Measurements from ENCODE around the gene C2orf69. TPM values are rescaled to one million over a fixed set of nuclear protein-coding genes. Genes with fewer than 3 reads are reported as not detected.

C2orf69 gene
- total and polyA plus RNA-seq, 2 of the 13 experiments (the other 11 are each of a cell fraction or from before 2014, with no cell fraction given): 4.8 to 19.3 TPM

DNA sequence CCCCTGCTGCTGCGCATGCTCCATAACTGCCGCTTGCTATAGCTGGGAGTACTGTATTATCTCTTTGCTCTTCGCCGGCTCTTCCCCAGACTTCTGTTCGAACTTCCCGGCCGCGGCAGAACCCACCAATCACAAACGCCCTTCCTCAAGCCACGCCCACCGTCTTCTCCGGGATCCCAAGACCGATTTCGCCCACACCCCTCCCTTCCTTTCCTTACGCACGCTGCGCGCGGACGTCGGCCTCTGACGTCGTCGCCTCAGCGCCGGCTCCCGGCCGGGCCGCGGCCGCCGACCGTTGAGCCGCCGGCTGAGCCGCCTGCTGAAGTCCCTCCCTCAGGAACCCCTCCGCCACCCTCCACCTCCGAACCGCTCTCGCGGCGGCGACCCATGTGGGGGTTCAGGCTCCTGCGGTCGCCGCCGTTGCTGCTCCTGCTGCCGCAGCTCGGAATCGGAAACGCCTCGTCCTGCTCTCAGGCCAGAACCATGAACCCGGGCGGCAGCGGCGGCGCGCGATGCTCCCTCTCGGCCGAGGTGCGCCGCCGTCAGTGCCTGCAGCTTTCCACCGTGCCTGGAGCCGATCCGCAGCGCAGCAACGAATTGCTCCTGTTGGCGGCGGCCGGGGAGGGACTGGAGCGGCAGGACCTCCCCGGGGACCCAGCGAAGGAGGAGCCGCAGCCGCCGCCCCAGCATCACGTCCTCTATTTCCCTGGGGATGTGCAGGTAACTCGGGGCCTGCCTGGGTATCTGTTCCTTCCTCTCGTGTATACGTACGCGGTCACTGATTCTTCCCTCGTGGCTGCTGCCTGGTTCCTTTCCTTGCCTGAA is at the start of gene C2orf69 (continued):
- 0 out of 2 replicates have a peak, but pooled peaks have one; percentile 20 for TF ChIP-seq ZNF691 (CRISPR knock-in tag; IDR thresholded peaks at IDR 0.05; ENCODE audit: borderline replicate concordance, low read depth)
- TF ChIP-seq ZBTB1 (CRISPR knock-in tag; IDR thresholded peaks at IDR 0.05; ENCODE audit: borderline replicate concordance): no peak
- TF ChIP-seq ZNF790 (CRISPR knock-in tag; IDR thresholded peaks at IDR 0.05; ENCODE audit: borderline replicate concordance): peak; percentile 68; the same call in 1 of the 2 replicates
- TF ChIP-seq TARDBP (CRISPR knock-in tag; IDR thresholded peaks at IDR 0.05): peak; percentile 94
- TF ChIP-seq RBAK (CRISPR knock-in tag; IDR thresholded peaks at IDR 0.05): no peak
- TF ChIP-seq ZNF350 (CRISPR knock-in tag; IDR thresholded peaks at IDR 0.05; ENCODE audit: borderline replicate concordance, low read depth): peak; percentile 92; the same call in 1 of the 2 replicates
- TF ChIP-seq, protein P1, sequence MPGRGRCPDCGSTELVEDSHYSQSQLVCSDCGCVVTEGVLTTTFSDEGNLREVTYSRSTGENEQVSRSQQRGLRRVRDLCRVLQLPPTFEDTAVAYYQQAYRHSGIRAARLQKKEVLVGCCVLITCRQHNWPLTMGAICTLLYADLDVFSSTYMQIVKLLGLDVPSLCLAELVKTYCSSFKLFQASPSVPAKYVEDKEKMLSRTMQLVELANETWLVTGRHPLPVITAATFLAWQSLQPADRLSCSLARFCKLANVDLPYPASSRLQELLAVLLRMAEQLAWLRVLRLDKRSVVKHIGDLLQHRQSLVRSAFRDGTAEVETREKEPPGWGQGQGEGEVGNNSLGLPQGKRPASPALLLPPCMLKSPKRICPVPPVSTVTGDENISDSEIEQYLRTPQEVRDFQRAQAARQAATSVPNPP (CRISPR knock-in tag; IDR thresholded peaks at IDR 0.05): peak; percentile 98
- 0 out of 2 replicates have a peak, but pooled peaks have one; percentile 3 for TF ChIP-seq TFAP4 (IDR thresholded peaks at IDR 0.05; ENCODE audit: borderline replicate concordance, low read depth)
- peak; percentile 54; the same call in 1 of the 2 replicates for TF ChIP-seq NR2C2 (CRISPR knock-in tag; IDR thresholded peaks at IDR 0.05; ENCODE audit: borderline replicate concordance)
- TF ChIP-seq MAFF (IDR thresholded peaks at IDR 0.05; ENCODE audit: low read depth, low read length): no peak
- TF ChIP-seq, protein P2, sequence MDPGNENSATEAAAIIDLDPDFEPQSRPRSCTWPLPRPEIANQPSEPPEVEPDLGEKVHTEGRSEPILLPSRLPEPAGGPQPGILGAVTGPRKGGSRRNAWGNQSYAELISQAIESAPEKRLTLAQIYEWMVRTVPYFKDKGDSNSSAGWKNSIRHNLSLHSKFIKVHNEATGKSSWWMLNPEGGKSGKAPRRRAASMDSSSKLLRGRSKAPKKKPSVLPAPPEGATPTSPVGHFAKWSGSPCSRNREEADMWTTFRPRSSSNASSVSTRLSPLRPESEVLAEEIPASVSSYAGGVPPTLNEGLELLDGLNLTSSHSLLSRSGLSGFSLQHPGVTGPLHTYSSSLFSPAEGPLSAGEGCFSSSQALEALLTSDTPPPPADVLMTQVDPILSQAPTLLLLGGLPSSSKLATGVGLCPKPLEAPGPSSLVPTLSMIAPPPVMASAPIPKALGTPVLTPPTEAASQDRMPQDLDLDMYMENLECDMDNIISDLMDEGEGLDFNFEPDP (CRISPR knock-in tag; conservative IDR thresholded peaks at IDR 0.05): no peak
- TF ChIP-seq ZNF772 (CRISPR knock-in tag; IDR thresholded peaks at IDR 0.05): peak; percentile 89
- peak; percentile 71 for TF ChIP-seq MEF2D (CRISPR knock-in tag; IDR thresholded peaks at IDR 0.05)
- no peak for TF ChIP-seq TCF12 (IDR thresholded peaks at IDR 0.05)
- peak; percentile 80; the same call in 1 of the 2 replicates for TF ChIP-seq TCF12 (CRISPR knock-in tag; IDR thresholded peaks at IDR 0.05)
- TF ChIP-seq RFX3 (CRISPR knock-in tag; IDR thresholded peaks at IDR 0.05): no peak
- peak; percentile 69 for TF ChIP-seq ZBTB38 (CRISPR knock-in tag; IDR thresholded peaks at IDR 0.05)
- TF ChIP-seq, protein P3, sequence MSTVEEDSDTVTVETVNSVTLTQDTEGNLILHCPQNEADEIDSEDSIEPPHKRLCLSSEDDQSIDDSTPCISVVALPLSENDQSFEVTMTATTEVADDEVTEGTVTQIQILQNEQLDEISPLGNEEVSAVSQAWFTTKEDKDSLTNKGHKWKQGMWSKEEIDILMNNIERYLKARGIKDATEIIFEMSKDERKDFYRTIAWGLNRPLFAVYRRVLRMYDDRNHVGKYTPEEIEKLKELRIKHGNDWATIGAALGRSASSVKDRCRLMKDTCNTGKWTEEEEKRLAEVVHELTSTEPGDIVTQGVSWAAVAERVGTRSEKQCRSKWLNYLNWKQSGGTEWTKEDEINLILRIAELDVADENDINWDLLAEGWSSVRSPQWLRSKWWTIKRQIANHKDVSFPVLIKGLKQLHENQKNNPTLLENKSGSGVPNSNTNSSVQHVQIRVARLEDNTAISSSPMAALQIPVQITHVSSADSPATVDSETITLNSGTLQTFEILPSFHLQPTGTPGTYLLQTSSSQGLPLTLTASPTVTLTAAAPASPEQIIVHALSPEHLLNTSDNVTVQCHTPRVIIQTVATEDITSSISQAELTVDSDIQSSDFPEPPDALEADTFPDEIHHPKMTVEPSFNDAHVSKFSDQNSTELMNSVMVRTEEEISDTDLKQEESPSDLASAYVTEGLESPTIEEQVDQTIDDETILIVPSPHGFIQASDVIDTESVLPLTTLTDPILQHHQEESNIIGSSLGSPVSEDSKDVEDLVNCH (CRISPR knock-in tag; IDR thresholded peaks at IDR 0.05): no peak
- no peak for TF ChIP-seq ZFP62 (CRISPR knock-in tag; IDR thresholded peaks at IDR 0.05)
- peak; percentile 92 to 93; a peak in 3 of 4 replicates for TF ChIP-seq POLR2A (IDR thresholded peaks at IDR 0.05; ENCODE audit: insufficient read depth in 1 of 2, low read depth in 2 of 2, low read length in 2 of 2)
- TF ChIP-seq NFKB2 (CRISPR knock-in tag; IDR thresholded peaks at IDR 0.05; ENCODE audit: borderline replicate concordance): peak; percentile 90; the same call in 1 of the 2 replicates
- TF ChIP-seq ELF1 (CRISPR knock-in tag; IDR thresholded peaks at IDR 0.05): peak; percentile 40; the same call in 1 of the 2 replicates

Data from HepG2 (cell line).